C4-2B (cell line): Measurements from ENCODE around the gene NOS3.

ENCODE experiments used
- CTCF ChIP-seq: fragments of 450-650 bp; conservative IDR thresholded peaks from 2 replicates; pipeline ENCODE4 v1.5.1; 2017; ENCODE audit warnings: mild to moderate bottlenecking
- ZFX ChIP-seq: fragments of 450-650 bp; IDR thresholded peaks from 2 replicates; pipeline ENCODE4 v1.6.1; 2017

GRCh38 chr7:150975536-150976319 lies 15.1 kb upstream of the NOS3 start:
- TF ChIP-seq CTCF (no peak), ZFX (no peak)
